Activated CD4-positive, CD25-positive, alpha-beta regulatory T cell treated with anti-CD3 and anti-CD28 coated beads, Interleukin-2, amount 50 U/mL, for 72 hours (primary cell): ENCODE measurements around the gene DUSP22.
"Not testable (repeated sequence)": the region's sequence is repeated elsewhere in the genome, so short reads cannot be mapped to it uniquely, and the experiment has no call there.

ENCODE experiments used
- DNase-seq: peaks from one replicate; pipeline ENCODE4 v3.0.0; 2021

The DUSP22 gene

DNA sequence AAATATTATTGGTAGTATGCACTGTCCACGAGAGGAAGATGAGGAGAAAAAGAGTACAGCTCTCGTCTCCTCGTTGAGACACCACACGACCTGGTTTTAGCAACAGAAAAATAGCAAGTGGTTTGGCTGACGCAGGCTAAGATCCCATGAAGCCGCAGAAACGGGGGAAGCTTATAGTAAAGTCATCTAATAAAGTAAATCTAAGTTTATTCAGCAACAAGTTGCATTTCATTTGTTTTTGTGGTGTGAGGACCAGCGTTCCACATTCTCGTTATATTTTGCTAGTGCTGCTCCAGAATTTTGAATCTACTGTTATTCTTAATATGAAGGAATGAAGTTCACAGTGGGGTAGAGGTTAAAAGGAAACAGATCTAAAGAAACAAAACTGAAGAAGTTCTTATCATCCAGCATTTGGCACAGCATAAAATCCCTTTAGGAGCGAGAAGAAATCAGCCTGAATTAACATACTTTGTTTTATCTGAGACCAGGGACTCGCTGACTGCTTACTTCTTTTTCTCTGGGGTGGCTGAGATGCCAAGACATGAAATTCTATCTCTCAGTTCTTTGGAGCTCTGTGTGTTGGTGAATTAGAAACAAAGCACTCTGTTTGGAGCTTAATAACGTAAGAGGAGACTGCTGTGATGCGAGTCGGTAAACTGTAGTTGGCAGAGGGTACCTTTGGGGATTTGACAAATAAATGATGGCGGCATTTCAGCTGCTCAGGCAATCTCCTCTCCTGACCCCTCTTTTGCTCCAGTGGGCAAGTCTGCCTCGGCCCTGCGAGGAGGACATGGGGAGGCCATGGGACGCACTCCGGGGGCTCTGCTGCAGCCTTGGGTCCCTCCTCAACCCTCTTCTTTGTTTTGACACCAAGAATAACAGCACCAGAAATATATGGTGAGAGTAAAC is 74.4 kb downstream of the DUSP22 start:
- no peak for DNase-seq

DNA sequence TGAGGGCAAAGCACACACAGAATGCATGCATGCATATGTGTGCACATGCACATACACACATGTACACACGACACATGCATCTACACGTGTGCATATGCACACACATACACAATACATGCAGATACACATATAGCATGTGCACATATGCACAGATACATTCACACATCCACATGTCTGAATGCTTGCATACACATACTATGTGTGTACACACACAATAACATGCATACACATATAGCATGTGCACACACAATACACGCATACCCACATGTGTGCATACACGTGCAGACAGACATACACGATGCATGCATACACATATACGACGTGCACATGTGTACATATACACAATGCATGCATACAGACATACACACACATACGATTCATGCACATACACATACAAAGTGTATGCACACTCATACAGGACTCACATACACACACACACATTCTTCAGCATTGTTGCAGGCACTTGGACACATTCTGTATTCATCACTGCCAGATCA is 75.1 kb downstream of the DUSP22 start:
- no peak for DNase-seq

GRCh38 chr6:367891-368630 is 75.8 kb downstream of the DUSP22 start:
- DNase-seq: no peak

- DNase-seq: no peak
These were observed 77.5 kb downstream of the DUSP22 start for GRCh38 chr6:369559-370431.

- no peak for DNase-seq
These were observed 78.3 kb downstream of the DUSP22 start for GRCh38 chr6:370555-370954.

DNA sequence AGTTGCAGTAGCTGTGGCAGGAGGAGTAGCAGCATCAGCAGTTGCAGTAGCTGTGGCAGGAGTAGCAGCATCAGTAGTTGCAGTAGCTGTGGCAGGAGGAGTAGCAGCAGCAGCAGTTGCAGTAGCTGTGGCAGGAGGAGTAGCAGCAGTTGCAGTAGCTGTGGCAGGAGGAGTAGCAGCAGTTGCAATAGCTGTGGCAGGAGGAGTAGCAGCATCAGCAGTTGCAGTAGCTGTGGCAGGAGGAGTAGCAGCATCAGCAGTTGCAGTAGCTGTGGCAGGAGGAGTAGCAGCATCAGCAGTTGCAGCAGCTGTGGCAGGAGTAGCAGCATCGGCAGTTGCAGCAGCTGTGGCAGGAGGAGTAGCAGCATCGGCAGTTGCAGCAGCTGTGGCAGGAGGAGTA is 79.6 kb downstream of the DUSP22 start:
- not testable (repeated sequence) for DNase-seq

DNA sequence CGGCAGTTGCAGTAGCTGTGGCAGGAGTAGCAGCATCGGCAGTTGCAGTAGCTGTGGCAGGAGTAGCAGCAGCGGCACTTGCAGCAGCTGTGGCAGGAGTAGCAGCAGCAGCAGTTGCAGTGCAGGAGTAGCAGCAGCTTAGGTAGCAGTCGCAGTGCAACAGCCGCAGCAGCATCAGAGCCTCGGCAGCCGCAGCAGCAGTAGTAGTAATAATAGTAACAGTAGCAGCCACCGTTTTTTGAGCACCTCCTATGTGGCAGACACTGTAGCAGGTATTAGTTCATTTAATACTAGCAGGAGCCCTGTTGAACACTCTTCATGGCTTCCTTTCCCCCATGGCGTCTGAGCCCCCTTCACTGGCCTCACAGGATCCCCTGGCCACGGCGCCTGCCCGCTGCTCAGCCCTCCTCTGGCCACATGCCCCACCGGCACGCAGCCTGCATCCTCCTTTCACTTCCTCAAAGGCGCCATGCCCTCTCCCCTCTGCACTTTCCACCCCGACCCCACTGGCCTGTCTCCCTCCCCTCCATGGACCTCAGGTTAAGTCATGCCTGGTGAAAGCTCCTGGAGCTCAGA is 80.1 kb downstream of the DUSP22 start:
- no peak for DNase-seq

- no peak for DNase-seq
These were observed 80.7 kb downstream of the DUSP22 start for GRCh38 chr6:373031-373430.

DNA sequence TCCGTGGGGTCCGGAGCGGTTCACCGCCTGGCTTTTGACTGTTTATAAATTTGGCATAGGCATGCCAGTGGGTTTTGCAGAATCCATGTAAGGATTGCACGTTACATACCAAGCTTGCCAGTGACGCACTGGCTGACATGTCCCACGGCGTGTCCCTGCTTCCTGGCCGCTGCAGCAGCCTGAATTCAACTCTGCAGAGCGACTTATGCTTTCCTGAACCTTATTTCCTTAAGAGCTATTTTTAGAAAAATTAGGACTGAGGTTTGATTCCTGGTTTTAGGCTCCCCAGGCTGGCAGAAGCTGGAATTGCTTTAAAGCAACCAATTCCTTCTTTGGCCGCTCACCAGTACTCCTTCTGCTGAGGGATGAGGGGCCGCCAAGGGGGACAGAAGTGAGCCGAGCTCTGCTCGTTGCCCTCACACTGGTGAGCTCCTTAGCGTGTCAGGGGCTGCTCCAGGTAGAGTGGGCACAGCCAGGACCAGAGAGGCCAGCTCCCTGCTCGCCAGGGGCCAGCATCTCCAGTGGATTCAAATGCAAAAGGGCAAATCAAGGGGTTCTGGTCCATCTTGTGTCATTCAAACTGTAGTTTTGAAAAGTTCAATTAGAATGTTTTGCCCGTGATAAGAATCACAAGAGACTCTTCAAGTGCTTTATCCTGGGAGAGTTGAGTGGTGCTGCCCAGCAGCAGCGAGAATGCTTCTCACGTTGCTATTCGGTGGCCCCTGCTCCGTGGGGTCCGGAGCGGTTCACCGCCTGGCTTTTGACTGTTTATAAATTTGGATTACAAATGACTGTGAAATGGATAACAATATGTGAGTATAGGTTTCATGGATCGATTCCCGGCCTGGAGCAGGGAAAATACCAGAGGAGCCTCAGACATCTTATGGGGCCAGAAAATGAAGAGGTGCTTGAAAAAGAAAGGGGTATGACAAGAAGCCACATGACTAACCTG is 81.8 kb downstream of the DUSP22 start:
- no peak for DNase-seq

GRCh38 chr6:374956-375355 is 82.7 kb downstream of the DUSP22 start:
- no peak for DNase-seq

- DNase-seq: no peak
These were observed 84.7 kb downstream of the DUSP22 start for GRCh38 chr6:376827-377640.

- not testable (repeated sequence) for DNase-seq
These were observed 85.3 kb downstream of the DUSP22 start for GRCh38 chr6:377641-378020.

GRCh38 chr6:378090-378957 is 86.0 kb downstream of the DUSP22 start:
- DNase-seq: no peak

- no peak for DNase-seq
These were observed 86.7 kb downstream of the DUSP22 start for GRCh38 chr6:378958-379409.

DNA sequence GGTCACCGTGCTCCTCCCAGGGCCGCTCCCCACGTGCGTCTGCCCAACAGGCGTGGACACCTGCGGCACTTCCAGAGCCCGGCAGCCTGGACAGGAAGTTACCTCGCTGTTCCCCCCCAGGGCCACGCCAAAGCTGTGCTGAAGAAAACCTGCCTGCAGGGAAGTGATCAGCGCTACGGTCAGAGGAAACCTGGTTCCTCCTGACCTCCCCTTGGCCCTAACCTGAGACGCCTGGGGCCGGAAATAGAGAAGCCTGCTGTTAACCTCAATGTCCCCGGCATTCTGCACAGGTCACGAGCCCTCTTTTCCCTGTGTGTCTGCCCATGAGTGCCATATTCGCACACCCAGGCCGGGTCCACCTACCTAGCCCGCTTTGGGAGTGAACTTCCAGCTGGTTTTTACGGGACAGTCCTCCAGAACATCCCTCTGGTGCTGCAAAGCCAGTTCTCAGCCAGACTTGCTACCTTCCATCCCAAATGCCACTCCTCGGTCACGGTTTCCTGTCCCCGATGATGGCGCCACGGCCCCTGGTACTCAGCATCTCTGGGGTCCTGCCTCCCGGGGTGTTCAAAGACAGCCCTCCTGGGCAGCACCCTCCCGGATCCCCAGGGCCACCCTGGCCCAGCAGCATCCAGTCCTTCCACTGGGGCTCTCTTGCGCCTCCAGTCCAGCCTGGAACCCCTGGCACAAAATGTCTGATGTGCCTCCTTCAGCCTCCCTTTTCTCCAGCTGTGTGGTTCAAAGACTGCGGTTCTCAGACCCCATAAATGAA is 87.3 kb downstream of the DUSP22 start:
- DNase-seq: no peak

GRCh38 chr6:380234-381218 is 88.2 kb downstream of the DUSP22 start:
- DNase-seq: no peak

DNA sequence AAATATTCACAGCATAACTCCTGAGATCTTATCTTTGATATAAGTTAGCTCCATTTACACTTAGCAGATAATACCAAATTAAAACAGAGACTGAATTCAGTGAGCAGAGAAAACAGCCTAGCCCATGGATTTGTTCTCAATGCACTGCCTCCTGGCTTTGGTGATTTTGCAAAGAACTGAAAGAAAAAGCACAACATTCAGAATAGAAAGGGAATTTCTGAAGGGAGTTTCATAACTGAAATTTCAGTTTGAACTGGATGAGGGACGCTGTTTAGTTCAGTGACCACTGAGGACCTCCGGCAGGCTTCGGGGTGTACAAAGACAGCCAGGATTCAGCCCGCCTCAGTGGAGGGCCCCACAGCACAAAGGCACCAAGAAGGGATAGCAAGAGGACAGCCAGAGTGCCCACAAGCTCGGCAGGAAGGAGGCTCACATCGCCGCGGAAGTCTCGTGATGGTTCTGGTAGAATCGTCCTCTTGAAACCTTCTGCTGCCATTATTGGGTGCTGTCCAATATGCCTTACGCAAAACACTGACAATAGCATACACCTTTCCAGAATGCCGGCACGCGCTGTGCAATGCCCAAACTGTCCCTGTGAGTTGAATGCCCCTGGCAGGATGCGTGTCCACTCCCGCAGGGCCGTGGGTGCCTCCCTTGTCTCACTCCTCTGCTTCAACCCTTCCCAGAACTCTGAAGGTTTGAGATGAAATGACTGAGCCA is 89.6 kb downstream of the DUSP22 start:
- DNase-seq: peak; percentile 27
